ENCODE data around the gene VCX2.
"Not testable (repeated sequence)": the region's sequence is repeated elsewhere in the genome, so short reads cannot be mapped to it uniquely, and the experiment has no call there.

VCX2 gene

DNA sequence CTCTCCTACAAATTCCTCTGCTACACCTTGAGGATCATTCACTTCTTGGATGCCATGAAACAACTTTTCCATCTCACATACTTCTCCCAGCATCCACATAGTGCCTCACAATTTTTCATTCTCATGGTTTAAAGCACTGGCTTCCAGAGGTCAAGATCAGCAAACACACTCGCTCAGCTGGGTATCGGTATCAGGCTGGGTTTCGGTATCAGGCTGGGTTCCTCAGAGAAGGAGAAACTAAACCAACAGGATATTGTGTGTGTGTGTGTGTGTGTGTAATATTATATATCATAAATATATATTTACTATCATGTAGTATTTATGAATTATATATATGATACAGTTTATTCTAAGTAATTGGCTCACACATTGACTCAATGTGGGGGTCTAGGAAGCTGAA, at the start of gene VCX2:
Gene VCX2 (minus strand): TSS at position 99 of the 400 bp plus-strand sequence. CDS start 624 bp downstream, outside the sequence.
- not testable (repeated sequence) for DNase-seq

DNA sequence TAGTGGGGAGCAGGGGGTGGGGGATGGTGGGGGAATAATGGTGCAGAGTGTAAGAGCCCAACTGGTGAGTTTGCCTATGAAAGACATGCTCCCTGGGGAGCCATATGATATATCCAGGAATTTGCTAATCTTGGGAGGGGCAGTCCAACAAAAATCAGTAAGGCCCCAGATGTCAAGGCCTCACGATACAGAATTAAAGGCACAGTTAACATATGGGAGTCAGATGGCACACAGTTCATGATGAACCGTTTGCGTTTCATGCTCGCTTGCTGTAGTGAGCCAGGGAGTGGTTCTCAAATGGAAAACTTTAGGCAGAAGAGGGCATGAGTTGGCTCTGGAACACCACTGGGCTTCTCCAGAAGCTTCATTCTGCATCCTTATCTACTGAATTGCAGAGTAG, 33.9 kb upstream of the VCX2 start:
- DNase-seq, result no peak

DNA sequence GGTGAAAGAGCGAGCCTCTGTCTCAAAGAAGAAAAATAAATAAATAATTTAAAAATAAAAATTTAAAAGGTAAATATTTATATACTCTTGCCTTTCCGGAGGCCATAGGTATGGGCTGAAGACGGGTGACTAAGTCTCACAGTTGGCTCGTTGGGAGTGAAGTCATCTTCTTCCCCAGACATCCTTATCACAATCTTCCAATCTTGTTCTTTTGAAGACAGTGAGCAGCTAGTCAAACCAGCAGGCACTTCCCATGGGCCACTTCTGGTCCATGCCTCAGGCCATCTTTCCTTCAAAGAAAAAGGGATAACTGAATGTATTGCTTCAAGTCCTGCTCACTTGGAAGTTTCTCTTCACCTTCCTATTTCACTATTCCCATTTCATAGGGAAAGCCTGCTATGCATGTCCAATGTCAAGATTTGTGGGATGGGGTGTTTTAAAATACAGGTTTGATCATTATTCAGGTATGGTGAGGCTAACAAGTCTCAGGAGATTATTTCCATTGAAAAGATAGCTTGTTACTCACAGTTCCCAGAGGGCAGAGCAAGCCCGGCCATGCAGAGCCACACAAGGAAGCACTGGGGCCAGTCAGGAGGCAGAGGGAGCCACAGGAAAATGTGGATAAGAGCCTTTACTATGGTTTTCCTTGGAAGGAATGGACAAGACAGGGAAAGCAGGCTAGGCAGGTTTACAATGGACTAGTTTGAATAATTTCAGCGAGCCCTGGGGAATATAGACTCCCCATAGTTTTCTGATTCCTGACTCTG, 33.3 kb upstream of the VCX2 start:
- DNase-seq, result no peak

DNA sequence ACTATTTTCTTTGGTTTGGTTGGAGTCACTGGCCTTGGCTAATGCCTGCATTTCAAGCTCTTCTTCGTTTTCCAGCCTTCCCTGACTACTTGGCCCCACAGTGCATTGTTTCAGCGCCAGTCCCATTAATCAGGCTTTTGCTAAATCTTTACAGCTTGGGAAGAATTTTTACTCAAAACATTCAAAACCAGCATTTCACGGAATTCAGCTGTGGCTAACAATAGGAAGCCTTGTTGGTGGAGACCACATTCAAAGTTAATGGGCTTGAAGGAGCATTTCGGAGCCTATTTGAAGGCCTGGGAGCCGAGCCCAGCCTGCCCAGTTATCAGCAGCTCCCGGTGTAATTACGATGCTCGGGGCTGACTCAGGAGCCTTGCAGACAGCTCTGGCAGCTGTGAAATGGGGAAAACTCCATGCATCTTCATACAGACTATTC, 30.8 kb upstream of the VCX2 start:
- no peak for DNase-seq

DNA sequence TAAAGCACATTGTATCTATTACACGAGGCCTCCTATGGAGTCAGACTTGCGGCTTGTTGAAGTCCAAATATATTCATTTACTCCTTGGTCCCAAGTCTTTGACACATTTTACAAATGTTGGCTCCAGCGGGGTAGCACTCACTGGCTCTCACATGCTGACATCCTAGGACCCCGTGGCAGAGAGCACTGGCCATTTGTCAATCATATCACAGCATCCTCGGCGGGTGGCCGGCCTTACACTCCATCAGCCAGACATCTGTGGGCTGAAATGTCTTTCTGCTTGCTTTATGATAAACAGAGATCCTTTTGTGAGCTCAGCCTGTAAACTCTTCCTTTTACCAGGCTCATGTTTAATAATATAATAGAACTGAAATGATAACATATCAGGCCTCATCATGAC, 25.7 kb upstream of the VCX2 start:
- DNase-seq, result no peak

DNA sequence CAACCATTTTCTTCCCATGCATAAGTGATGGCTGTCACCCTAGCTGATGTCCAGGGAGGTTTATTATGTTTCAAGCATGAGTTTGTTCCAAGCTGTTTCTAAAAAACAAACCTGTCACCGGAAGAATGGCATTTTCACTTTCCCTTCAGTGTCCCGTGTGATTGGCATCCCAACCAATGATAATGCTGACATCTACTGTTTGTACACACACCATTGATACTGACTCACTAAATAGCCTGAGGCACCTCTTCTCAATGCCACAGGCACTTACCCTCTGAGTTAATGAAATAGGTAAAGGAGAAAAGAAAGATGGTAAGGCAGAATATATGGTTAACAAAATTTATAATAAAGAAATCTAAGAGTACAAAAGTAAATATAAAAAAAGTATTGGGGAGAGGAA, 23.1 kb upstream of the VCX2 start:
- DNase-seq, result no peak

DNA sequence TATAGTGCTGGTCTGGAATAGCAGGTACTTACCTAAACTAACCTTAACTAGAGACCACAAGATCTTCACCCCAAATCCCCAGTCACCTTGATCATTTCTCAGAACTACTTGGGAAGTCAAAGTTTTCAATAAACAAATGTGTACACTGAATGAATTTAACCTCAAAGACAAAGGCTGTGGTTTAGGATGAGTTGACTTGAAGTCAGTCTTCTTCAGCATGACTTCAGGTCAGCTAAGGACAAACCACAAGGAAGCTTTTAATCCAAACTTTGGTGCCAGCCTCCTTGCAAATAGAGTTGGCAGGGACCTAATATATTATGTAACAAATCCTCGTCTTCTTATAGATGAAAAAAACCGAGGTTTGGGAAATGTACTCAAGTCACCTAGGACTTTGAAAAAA, 21.2 kb upstream of the VCX2 start:
- DNase-seq, result no peak

DNA sequence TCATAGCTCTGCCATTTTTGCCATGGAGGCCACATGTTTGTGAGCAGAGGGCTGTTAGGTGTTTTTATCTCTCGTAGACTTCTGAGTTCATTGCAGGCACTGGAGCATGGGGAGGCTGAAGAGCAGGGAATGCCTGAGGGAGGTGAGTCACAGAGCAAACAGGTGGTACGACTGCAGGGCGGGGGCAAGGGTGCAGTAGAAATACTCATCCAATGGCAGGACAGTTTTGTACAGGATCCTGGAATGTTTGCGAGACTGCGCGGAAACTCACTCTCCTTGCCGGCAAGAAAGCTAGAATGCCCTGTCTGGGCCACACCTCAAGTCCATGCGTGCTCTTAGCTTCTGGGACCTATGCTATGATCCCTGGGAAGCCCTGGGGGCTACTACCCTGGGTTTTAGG, 20.0 kb upstream of the VCX2 start:
- no peak for DNase-seq

DNA sequence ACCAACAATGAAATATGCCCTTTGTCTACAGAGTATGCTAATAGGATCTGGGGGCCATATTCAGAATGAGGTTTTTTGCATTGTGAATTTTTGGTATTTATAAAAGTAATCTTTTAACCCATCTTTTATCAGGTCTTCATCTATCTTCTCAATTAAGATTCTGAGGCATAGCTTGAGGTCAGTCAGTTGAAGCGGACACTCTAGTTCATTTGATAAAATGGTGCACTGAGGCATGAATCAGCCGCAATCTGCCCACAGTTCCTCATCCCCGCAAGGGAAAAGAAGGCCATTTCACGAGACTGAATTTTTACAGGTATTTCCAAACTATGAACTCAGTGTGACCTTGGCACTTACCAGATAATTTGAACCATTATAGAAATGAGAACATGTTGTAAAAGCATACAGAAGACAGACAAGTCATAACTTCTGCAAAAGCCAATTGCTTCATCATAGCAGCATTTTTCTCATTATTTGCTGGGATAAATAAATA, 19.3 kb upstream of the VCX2 start:
- DNase-seq, result no peak

DNA sequence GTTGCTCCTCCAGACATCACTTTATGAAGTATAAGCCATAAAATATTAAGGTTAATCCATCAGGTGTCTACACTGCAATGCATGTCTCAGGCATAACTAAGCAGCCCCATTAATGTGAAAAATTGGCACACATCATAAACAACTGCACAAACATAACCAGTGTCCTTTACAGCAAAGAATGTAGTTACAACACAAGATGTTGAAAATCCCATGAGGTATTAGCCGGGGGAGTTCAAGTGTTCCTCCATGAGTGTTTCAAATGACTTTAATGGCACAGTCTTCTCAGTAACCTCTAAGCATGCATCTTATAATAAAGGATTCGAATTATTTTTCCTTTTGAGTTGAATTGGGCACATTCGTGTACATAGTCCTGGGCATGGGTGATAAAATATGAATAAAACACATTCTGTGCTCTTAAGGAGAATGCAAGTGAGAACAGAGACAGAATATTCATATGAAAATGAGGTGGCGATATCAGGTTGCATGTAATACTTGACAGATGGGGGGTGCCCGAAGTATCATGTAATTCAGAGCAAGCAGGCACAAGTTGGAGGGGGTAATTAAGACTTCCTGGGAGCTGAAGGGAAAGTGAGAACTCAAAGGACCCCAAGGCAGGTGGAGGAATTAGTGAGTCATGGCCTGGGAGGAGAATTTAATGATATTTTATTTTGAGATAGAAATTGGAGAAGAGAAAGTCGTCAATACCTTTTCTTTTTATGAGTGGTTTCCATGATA, 18.2 kb upstream of the VCX2 start:
- DNase-seq, result no peak

DNA sequence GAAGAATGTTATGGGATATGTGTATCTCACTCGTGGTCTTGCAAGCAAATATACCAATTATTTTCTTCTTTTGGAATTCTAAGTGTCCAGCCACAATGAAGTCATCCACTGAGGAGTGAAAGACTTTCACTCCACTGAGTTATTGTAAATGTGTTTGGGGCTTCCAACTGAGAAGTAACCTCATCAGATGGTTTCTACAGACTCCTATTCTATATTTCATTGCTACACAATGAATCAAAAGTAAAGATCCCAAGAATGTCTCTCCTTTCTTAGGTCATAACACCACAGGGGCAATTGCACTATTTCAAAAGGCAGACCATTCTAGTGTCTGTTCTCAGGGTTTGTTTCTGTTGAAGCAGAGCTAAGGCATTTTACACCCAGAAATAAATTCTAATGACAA, 12.3 kb upstream of the VCX2 start:
- DNase-seq, result no peak

DNA sequence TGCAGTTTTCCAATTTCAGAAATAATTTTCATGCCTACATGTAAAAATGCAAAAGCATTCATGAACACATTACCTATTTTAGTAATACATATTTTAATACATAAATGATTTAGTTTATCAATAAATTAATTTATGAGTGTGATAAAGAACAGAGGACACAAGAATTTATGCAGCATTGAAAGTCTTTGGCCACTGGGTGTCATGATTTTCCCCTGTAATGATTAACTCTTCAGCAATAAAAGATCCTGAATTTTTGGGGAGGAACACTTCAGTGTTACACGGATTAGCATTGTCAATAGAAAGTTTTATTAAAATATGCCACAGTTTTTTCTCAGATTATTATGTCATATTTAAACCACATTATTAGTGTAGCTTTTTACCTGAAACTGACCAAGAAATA, 8.6 kb upstream of the VCX2 start:
- no peak for DNase-seq

DNA sequence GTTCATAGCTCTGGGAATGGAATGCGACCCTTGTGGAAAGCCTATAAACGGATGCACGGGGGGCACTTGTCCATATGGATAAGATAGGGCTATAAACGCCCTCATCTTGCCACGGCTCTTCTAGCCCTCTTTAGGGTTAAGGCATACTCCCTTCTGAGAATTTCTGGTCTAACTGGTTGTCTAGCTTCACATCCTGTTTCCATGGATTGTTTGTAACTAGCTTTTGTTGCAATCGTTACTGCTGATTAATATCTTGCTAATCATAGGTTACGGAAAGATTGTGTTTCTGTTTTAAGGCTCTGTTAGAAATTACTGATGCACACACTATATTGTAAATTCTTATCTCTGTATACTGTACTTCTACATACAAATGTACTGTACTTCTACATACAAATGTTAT, 17.1 kb downstream of the VCX2 start:
- not testable (repeated sequence) for DNase-seq

DNA sequence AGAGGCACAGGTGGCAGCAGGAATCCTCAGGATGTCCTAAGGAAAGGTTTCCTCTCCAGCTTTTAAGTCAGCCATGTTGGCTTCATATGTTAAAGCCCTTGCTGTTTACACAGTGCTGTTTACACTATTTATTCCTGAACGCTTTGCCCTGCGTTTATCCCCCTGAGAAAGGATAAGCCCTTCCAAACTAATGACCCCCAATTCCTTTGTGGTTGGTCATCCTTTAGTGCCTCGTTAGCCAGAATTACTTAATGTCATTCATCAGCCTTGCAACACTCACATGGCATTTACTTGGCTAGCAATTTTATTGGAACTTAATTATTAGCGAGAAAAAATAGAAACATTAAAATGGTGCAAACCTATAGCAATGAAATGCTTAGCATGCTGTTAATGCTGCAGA, 23.8 kb downstream of the VCX2 start:
- DNase-seq, result no peak

DNA sequence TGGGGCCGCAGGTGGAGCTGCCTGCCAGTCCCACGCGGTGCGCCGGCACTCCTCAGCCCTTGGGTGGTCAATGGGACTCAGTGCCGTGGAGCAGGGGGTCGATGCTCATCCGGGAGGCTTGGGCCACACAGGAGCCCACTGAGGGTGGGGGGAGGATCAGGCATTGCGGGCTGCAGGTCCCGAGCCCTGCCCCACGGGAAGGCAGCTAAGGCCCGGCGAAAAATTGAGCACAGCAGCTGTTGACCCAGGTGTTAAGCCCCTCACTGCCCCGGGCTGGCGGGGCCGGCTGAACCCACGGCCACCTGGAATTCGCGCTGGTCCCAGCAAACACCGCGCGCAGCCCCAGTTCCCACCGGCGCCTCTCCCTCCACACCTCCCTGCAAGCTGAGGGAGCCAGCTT, 26.1 kb downstream of the VCX2 start:
- DNase-seq, result no peak

DNA sequence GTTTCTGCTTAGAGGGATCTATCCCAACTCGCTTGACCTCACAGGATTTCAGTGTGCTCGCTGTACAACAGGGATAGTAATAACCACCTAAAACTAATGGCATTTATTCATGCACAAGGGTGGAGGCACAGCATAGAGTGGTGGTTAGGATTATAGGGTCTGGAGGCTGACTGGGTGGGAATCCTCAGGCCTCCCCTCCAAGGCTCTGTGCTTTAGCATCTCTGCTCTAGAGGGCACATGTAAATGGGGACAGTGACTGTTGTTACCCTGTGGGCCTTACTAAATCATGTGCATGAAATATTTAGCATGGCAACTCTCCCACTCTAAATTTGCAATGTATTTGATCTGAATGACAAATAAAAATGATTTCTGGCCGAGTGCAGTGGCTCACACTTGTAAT, 29.2 kb downstream of the VCX2 start:
- no peak for DNase-seq

DNA sequence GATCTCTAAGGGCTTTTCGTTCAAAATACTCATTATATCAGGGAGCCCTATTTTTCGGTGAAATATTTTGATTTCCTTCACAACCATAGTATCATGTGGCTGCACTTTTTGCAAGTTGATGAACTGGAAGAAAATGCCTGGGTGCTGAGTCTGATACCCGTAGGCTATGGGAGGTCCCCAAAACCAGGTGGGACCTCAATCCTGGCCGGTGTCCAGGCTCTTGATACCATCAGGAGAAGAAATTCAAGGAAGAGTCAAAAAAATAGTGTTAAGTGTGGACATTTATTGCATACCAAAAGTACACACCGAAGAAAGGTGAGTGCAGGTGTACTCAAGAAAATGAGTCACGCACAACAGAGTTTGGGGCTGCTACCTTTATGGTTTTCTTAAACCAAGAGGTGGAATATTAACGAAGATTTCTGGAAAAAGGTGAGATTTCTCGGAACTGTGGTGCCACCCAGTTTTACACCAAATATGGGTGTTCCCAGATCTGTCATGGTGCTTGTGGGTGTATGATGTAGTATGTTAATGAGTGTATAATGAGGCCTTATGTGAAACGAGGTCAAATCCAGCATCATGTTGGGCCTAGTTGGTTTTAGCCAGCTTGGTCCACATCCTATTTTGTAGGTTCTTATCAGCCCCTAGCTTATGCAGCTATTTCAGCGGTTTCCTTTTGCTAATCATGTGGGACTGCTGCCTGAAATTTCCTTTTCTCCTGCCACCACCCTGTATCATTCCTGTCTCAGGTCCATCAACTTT, 29.9 kb downstream of the VCX2 start:
- DNase-seq, result no peak

DNA sequence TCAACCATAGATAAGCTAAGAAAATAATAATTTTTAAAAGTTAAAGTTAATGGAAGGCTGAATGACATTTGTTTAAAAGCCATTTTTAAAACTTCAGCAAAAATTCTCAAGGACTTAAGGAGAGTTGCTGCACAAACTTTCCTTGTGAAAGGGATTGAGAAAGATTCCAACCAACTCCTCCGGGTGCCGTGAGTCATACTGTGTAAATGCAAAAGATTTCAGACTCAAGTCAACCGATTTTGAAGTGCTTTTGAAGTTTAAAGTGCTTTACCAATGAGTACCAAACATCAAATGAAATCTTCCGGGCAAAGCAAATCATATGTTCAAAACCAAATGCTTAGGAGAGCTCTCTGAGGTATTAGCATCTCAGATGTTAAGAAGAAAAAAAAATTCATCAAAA, 31.4 kb downstream of the VCX2 start:
- DNase-seq, result no peak

DNA sequence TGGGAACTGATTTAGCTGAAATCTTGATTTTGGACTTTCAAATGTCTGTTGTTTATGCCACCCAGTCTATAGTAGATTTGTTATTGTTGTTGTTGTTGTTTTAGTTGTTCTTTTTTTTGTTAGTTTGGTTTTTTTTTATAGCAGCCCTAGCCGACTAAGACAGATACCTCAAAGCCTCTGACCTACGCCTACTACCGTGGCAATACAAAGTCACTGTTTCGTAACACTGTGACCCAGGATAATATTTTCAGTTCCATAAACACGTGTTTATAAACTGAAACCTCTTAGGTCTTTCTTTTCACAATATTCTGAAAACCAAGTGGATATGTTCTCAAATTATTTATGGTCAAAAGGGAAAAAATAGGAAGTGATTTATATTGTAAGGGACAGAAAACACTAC, 32.8 kb downstream of the VCX2 start:
- DNase-seq, result no peak

DNA sequence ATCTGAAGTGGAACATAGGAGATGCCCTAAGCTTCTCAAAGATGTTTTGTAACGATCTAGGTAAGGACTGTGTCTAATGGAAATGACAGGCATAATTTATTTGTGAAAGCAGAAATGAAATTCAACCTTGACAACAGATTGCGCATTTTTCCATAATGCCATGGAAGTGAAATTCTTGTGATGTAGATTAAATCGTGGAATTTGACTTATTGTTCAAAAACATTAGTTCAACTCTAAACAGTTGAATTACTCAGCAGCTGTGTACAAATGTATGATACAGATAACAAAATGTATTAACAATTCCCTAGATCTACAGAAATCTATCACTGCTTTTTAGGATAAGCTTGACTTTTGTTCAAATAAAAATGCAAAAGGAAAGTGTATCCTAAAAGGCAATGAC, 44.4 kb downstream of the VCX2 start:
- DNase-seq, result no peak

DNA sequence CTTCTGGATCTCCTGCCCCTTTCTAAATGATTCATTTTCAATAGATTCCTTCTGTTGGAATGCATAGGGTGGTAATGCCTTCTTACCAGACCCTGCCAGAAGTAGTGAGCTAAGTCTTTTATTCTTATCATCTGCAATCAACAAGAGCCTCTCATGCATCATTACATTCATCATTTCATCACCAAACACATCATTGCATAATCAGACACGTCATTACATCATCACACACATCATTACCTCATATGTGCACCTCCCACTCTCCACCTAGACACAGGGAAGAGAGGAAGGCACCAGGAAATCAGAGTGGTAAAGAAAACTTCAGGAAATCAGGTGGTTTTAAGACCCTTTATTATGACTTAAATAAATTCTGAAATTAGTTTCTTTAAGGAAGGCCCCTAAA, 45.0 kb downstream of the VCX2 start:
- DNase-seq, result no peak

DNA sequence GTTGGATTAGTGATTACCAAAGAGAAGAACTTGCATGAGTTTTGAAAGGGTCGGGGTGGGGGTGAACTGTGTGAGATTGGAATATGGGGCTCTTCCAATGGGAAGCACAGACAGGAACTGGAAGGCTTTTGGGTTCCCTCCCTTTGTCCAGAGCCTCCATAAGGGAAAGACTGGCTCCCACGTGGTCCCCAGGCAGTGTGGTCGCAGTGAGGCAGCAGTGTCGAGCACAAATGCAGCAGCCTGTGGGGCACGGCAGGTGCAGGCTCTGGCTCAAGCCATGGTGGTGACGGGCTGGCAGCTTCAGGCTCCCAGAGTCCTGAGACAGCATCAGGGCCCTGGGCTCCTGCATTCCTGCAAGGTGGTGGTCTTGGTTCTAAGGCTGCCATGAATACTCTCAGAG, 45.5 kb downstream of the VCX2 start:
- no peak for DNase-seq

DNA sequence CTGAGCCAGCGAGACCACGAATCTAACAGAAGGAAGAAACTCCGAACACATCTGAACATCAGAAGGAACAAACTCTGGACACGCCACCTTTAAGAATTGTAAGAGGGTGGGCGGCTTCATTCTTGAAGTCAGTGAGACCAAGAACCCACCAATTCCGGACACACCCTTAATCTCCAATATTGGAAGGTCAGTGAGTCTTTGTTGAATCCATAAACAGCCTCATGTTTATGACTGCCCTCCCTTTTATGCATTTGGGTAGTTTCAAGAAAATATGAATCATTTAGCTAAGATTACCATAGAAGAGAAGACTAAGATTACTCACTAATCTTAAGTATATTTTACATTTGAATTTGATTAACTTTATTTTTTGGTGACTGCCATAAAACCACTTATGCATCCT, 48.5 kb downstream of the VCX2 start:
- DNase-seq, result no peak

DNA sequence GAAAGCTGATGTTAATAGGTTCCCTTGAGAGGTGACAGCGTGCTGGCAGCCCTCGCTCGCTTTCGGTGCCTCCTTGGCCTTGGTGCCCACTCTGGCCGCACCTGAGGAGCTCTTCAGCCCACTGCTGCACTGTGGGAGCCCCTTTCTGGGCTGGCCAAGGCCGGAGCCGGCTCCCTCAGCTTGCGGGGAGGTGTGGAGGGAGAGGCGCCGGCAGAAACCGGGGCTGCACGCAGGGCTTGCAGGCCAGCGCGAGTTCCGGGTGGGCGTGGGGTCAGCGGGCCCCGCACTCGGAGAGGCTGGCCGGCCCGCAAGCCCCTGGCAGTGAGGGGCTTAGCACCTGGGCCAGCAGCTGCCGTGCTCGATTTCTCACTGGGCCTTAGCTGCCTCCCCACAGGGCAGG, 49.7 kb downstream of the VCX2 start:
- not testable (repeated sequence) for DNase-seq

Measured in GF-D8 (cell line).